Renal cortex interstitium (tissue), 3 donors: ENCODE measurements around the gene ITFG1. TPM values are rescaled to one million over a fixed set of nuclear protein-coding genes. Genes with fewer than 3 reads are reported as not detected.

Source experiments
- polyA plus RNA-seq, 3 donors: library from polyadenylated mRNA; unstranded; fragments of 120-200 nt; gene quantifications; one replicate each; pipeline ENCODE4 v1.2.1, GENCODE V29; 2013; ENCODE audit not compliant: insufficient read length in 3 of 3

ITFG1 gene
- polyA plus RNA-seq, 3 donors, result 98.9 to 129 (median 107) TPM

Other genes with a start within 250 kb of the ITFG1 start
- gene PHKB, start 268 bp upstream of the ITFG1 start, polyA plus RNA-seq, result 10 to 100 TPM; 73.7 to 88.5 (median 85.8) TPM